Left renal pelvis (tissue), 4 donors: Measurements from ENCODE around the gene CRTC1. TPM values are rescaled to one million over a fixed set of nuclear protein-coding genes. Genes with fewer than 3 reads are reported as not detected.
"Not testable (repeated sequence)": the region's sequence is repeated elsewhere in the genome, so short reads cannot be mapped to it uniquely, and the experiment has no call there.

Experiments
- DNase-seq, 4 donors: peaks; one replicate each; pipeline ENCODE4 v3.0.0-alpha.2; 2013; ENCODE audit warnings: low read depth in 4 of 4, low spot score in 3 of 4
- polyA plus RNA-seq, 4 donors: library from polyadenylated mRNA; unstranded; fragments of 120-200 nt; gene quantifications; one replicate each; pipeline ENCODE4 v1.2.1, GENCODE V29; 2013; ENCODE audit not compliant: insufficient read length in 4 of 4

CRTC1 gene
- polyA plus RNA-seq, 4 donors = 15.8 to 29.6 (median 17.5) TPM

DNA sequence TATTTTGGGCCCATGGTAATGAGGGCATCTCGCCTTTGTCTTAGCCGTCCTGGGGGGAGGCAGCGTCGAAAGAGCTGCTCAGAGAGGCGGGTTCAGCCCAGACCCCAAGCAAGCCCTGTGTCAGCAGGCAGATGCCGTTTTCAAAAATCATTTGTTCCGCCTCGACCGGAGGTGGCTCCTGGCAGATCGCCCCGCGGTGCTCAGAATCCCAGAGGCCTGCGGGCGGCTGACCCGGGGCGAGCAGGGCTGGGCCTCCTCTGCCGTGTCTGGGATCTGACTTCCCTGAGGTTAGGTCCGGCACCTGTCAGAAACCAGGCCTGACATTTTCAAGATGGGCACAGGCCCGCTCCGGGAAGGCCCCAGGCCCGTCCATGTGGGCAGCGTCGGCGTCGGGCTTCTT, 36.1 kb downstream of the CRTC1 start:
- no peak for DNase-seq

DNA sequence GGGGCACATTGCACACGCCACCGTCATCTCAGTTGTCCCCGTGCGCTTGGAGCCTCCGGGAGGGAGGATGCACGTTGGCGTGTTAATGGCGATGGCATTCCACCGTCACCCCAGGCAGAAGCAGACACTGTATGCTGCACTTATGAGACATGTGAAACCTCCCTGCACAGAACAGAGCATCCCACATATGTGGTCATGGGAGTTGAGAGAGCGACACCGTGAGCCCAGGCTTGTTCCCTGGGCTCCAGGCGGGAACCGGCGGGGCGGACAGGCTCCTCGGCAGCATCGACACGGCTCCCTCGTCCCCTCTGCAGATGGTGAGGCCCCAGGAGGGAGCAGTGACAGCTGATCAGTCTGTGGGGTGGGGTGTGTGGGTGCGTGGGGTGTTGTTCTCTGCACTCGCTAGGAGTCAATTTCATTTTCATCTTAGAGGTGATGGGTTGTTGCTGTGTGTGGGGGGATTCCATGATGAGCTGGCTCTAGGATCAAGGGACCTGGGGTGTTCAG, 40.4 kb downstream of the CRTC1 start:
- DNase-seq = no peak

DNA sequence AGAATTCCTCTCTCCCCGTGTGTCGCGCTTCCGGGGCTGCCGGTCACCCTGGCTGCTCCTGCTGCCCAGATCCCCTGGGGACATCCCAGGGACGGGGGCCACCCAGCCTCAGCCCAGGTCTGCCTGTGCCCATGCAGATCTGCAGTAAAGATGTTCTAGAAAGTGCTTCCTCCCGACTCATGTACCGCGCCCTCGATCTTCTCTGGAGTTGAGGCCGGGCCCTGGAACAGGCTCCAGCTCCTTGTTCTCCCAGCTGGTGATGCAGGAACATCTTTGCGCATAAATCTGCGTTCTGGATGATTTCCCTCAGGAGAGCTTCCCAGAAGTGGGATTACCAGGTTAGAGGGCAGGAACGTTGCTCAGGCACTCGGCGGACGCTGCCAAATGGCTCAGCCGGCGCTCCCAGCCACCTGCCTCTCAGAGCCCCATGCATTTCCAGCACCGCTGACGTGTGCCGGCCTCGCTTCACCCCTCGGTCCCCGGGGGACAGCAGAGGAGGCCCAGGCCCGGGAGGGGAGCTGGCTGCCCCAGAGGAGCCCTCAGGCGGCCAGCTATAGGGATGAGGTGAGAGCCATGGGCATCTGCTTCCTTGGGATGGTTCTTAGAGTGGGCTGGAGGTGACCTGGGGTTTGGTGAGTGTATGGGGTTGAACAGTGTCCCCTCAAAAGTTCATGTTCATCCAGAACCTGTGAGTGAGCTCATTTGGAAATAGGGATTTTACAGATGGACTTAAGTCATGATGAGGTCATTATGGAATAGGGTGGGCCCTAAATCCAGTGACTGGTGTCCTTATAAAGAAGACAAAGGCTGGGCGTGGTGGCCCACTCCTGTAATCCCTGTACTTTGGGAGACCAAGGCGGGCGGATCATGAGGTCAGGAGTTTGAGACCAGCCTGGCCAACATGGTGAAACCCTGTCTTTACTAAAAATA, 42.6 kb downstream of the CRTC1 start:
- no peak for DNase-seq

DNA sequence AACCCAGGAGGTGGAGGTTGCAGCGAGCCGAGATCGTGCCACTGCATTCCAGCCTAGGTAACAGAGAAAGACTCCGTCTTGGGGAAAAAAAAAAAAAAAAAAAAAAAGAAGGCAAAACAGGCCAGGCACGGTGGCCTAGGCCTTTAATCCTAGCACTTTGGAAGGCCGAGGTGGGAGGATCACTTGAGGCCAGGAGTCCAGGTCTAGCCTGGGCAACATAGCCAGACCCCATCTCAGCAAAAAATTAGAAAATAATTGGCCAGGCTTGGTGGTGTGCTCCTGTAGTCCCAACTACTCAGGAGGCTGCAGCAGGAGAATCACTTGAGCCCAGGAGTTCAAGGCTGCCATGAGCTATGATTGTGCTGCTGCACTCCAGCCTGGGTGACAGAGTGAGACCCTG, 43.4 kb downstream of the CRTC1 start:
- DNase-seq = no peak

DNA sequence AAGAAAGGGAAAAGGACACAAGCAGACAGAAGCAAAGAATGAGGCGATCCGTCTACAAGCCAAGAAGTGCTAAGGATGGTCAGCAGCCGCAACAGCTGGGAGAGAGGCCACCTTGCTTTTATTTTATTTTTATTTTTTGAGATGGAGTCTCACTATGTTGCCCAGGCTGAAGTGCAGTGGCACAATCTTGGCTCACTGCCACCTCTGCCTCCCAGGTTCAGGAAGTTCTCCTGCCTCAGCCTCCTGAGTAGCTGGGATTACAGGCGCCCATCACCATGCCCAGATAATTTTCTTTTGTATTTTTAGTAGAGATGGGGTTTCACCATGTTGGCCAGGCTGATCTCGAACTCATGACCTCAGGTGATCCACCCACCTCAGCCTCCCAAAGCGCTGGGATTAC, 44.1 kb downstream of the CRTC1 start:
- DNase-seq = not testable (repeated sequence)

DNA sequence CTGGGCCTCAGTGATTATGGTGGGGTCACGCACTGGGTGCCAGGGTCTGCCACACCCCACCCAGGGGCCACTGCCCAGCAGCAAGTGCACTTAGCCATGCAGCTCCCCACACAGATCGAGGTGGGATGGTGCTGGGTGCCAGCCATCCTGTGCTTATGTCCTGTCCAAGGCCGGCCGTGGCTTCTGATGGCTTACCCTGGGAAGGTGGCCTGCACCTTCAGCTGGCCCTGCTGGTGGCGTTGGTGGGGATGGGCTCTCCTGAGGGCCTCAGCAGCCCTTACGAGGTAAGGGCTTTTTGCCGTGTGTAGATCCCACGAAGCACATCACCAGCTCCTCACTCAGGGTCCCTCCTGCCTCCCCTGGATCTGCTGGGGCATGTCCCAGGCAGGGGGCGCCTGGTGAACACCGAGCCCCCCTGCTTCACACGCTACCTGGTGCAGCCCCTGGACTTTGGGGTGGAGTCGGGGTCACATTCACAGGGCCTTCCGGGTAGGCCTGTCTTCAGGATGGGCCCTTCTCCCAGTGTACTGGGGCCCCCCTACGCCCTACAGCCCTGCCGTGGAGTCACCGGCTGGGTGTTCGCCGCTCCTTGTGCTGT, 46.6 kb downstream of the CRTC1 start:
- DNase-seq = no peak

DNA sequence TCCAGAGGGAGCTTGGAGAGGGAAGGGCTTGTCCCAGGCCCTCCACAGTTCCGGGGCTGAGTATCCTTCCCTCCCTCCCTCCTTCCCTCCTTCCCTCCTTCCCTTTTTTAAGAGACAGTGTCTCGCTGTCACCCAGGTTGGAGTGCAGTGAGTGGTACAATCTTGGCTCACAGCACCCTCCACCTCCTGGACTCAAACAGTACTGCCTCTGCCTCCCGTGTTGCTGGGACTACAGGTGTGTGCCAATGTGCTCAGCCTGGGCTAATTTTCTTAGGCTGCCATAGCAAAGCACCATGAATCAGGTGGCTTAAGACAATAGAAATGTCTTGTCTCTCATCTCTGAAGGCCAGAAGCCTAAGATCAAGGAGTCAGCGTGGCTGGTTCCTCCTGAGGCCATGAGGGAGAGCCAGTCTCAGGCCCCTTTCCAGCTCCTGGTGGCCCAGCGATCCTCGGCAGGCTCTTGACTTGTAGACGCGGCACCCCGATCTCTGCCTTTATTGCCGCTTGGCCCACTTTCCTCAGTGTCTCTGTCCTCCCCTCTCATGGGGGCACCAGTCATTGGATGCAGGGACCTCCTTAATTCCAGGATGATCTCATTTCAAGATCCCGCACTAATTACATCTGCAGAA, 47.5 kb downstream of the CRTC1 start:
- no peak for DNase-seq

DNA sequence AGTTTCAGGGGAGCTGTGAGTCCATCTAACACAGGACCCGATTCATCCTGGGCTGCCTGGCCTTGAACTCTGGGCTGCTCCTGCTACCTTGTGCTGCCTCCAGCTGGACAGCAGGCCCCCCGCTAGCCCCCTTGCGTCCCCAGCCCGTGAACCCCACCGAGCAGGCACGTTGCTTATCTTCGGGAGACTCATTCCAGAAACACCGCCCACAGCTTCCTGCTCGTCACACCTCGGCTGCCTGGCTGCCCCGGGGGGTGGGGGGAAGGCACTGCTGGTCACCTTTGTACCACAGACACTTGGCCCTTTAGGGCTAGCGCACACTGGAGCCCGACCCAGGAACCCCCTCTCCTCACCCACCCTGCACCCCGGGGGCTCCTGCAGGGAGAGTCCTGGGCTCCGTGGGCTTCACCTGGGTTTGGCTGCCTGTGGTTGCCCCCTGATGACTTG, 48.1 kb downstream of the CRTC1 start:
- DNase-seq = no peak

DNA sequence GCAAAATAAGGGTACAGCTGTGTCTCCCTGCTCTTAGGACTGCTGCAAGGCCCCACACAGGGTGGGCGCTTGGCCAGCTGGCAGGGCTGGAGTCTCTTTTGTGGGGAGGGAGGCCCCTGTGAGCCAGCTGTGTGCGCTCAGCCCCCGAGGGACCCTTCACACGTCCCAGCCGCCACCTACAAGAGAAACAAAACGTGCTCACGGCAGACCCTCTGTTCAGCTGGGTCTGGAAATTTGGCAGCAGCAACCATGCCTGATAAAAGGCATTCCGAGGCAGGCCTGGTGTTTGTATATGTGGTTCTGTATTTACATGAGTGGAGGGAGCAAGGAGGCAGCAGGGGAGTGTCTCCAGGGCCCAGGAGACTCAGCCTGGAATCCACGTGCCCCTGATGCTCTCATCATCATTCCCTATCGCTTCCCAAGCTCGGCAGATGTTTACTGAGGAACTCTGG, 49.7 kb downstream of the CRTC1 start:
- no peak for DNase-seq

DNA sequence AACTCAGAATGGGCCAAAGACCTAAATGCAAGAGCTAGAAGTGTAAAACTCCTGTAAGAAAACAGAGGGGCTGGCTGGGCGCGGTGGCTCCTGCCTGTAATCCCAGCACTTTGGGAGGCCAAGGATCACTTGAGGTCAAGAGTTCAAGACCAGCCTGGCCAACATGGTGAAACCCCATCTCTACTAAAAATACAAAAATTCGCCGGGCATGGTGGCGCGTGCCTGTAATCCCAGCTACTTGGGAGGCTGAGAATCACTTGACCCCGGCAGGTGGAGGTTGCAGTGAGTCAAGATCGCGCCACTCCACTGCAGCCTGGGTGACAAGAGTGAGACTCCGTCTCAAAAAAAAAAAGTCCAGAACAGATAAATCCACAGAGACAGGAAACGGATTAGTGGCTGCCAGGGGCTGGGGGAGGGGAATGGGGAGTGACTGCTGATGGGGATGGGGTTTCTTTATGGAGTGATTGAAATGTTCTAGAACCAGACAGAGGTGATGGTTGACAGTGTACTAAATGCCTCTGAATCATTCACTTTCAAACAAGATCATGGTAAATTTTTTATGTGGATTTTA, 50.4 kb downstream of the CRTC1 start:
- DNase-seq = not testable (repeated sequence)

DNA sequence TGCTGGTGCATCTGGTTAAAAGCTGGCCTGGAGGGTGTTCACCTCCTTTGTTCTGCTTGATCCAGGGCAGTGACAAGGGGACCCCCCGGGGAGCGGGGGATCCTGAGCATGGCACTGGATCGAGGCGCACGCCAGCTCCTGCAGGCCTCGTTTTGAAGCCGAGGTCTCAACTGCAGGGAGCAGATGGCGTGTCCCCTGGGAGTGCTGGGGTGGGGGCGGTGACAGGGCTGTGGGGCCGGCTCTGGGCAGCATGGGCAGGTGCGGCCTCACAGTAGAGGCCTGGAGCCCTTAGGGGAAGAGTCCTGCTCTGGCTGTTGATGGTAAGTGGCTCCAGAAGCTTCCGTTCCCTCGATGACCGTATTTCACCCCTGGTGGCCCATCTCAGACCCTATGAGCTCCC, 51.8 kb downstream of the CRTC1 start:
- DNase-seq = no peak

DNA sequence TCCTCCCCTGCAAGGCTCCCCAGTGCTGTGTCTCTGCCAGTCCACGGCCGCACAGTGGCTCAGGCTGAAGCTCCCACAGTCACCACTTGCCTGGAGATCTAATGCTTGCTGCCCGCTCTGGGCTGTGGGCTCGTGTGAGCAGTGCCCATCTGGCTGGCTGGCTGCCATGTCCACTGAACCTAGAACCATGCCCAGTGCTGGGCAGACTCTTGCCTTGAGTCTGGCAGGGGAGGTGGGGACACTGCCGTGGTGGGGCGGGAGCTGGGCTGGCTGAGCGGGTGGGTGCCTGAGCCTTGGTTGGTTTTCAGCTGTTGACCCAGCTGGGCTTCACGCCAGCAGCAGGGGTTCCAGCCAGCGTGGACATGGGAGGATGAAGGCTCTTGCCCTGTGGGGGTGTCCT, 52.3 kb downstream of the CRTC1 start:
- no peak for DNase-seq

DNA sequence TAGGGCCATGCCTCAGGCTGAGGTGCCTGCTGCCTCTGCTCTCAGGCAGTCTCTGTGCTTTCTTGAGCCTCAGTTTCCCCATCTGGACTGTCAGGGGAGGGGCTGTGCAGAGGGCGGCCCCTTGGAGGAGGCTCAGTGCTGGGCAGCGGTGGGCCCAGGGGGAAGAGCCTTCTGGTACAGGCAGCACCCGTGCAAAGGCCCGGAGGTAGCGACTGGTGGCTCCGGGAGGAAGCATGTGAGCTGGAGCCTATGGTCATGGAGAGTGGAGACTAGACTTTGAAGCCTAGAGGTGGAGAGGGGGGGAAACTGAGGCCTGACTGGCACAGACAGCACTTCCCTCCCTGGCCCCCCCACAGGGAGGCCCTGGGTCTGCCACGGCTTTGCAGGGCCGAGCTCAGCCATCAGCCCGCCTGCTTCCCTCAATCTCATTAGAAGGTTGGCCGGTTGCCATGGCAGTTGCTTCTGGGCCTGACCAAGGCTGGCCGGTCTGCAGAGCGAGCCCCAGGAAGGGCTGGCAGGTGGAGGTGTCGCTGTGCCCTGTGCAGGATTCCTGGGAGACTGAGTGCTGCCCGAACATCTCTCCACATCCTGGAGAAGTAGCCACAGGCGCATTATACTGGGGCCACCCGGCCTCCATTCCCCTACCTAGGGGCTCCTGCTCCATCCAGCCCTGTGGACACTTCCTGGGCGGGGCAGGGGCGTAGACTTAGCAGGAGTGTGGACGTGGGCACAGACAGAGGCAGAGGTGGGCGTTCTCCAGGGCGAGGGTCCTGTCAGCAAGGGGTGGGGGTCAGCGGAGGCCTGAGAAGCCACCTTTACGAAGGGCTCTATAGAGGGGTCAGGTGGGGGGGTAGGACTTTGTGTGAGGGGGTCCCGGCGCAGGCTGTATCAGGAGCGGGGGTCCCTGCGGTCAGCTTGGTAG, 53.2 kb downstream of the CRTC1 start:
- DNase-seq = no peak

DNA sequence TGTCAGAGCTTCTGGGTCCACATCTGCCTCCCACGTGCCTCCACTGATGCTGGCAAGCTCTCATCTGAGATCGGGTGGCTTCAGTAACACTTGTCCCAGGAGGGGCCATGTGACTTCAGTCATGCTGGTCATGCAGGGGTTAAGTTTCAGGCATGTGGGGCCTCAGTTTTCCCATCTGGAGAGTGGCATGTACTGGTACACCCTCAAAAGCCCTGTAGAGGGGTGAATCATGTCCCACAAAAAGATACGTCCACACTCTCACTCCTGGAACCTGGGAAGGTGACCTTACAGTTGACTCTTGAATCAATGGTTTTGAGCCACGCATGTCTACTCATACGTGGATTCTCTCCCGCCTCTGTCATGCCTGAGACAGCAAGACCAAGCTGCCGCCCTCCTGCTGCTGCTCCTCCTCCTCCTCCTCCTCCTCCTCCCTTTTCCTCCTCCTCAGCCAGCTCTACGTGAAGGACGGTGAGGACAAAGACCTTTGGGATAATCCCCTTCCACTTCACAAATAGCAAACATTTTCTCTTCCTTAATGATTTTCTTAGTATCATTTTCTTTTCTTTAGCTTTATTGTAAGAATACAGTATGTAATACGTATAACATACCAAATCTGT, 54.0 kb downstream of the CRTC1 start:
- no peak for DNase-seq

DNA sequence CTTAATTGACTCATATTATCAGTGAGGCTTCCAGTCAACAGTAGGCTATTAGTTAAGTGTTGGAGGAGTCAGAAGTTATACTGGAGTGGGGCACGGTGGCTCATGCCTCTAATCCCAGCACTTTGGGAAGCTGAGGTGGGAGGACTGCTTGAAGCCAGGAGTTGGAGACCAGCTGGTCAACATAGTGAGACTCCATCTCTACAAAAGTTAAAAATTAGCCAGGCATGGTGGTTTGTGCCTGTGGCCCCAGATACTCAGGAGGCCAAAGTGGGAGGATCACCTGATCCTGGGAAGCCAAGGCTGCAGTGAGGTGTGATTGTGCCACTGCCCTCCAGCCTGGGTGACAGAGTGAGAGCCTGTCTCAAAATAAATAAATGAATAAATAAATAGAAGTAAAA, 54.5 kb downstream of the CRTC1 start:
- no peak for DNase-seq

DNA sequence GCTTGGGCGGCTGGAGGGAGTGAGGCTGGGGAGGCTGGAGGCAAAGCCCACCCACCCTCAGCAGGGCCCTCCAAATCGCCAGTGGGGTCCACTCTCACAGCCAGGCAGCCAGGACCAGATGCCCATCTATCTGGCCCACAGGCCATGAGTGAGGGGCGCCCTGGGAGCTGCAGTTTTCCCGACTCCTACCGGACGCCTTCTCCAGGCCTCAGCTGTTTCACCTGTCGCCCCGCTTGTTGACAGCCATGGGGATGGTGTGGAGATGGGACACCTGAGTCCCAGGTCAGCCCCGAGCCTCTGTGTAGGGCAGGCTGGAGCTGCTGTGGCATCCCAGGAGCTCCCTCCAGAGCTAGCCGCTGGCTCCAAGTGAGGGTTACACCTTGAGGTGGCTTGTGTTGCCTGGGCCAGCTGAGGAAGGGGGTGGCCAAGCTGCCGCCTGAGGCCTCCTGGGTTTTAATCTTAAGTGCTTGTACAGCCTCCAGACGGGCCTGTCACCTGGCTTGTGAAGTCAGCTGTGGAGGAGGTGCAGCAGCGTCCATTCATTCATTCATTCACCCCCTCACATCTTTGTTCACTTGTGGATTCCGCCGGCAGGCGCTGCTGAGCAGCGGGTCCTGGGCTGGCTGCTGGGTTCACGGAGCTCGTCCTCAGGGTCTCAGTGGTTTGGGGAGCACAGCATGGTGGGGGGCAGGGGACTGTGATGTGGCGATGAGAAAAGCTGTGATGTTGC, 55.6 kb downstream of the CRTC1 start:
- no peak for DNase-seq

DNA sequence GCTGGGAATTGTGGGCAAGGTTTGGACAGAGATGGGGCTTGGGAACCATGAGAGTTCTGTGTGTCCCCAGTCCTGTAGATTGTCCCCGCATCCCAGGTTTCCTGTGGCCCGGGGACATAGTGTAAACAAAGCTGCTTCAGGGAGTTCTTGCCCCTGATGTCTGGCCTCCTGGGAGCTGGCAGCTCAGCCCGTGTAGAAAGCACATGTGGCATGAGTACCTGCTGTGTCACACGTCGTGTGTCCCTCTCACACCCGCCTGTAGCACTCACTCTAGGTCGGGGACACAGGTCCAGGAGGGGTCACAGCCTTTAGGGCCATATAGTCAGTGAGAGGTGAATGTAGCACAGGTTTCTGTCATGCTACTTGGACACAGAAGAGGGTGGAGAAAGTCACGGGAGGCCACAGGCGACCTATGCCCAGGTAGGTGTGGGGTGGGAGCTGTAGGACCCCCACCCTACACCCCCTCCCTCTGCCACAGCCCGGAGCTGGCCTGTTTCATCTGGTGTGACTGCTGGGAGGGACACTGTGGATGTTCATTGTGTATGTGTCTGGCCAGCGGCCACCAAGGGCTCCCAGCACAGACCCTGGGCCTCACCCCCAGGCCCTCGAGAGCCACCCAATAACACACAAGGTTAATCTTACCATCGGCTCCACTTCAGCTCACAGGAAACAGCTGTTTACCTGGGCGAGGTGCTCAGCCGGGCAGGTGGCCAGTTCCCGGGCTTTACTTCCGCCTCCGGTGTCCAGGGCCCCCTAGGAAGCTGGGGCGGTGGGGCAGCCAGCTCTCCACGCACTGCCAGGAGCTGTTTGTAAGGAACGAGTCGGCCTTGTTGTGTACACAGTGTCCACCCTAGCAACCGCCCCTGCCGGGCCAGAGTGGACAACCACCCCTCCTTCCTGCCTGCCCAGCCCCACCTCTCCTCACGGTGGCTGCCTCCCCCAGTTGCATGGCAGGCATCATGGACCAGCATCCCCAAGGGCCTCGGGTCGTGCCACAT, 57.9 kb downstream of the CRTC1 start:
- no peak for DNase-seq

DNA sequence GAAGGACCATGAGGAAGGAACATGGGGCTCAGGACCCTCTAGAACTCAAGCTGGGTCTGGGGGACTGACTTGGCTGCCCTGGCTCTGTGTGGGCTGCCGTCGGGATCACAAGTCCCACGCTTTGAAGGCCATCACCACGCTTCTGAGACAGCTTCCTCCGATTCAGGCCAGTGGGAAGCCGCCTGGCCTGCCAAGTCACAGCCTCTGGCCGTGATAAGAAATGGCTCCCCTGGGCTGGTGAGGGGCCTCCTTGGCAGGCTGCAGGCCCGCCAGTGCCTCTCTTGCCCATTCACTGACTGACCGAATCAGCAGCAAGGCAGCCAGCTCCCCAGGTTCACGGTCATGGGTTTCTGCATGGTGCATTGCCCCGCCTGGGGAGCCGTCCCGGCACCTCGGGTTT, 58.8 kb downstream of the CRTC1 start:
- DNase-seq = no peak
